ENCODE data around the gene PLVAP.

Gene PLVAP

DNA sequence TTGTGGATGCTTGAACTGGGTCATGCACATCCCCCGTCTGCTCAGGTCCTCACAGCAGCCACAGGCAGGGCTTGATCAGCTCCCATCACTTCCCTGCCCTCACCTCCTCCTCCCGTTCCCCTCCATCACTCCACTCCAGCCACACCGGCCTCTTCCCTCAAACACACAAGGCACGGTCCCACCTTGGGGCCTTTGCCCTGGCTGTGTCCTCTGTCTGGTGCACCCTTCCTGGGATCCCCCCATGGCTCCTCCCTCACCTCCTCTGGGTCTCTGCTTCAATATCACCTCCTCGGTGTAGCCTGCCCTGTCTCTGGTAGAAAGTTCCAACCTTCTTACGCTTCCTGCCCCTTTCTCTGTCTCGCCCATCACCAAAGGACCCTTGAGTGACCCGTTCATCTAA lies 23.8 kb downstream of the PLVAP start:
- no peak overlapping the region for H3K4me3 ChIP-seq (ENCODE audit: low read depth, low read length)
- TF ChIP-seq, protein P1, sequence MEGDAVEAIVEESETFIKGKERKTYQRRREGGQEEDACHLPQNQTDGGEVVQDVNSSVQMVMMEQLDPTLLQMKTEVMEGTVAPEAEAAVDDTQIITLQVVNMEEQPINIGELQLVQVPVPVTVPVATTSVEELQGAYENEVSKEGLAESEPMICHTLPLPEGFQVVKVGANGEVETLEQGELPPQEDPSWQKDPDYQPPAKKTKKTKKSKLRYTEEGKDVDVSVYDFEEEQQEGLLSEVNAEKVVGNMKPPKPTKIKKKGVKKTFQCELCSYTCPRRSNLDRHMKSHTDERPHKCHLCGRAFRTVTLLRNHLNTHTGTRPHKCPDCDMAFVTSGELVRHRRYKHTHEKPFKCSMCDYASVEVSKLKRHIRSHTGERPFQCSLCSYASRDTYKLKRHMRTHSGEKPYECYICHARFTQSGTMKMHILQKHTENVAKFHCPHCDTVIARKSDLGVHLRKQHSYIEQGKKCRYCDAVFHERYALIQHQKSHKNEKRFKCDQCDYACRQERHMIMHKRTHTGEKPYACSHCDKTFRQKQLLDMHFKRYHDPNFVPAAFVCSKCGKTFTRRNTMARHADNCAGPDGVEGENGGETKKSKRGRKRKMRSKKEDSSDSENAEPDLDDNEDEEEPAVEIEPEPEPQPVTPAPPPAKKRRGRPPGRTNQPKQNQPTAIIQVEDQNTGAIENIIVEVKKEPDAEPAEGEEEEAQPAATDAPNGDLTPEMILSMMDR (IDR thresholded peaks at IDR 0.05) = no peak
- H3K4me2 ChIP-seq (ENCODE audit: low read length) = no peak overlapping the region
- no peak overlapping the region for H3K27ac ChIP-seq
- H3K9ac ChIP-seq = no peak overlapping the region
- no peaks in the 10 kb centered on the region for H3K9me3 ChIP-seq (ENCODE audit: control insufficient read depth, low read length)
- H3K4me1 ChIP-seq = no peaks in the 10 kb centered on the region
- no peaks in the 10 kb centered on the region for H3K36me3 ChIP-seq (ENCODE audit: control insufficient read depth, insufficient read depth, low read length)
- H3K79me2 ChIP-seq = no peaks in the 10 kb centered on the region
- H3K27me3 ChIP-seq (ENCODE audit: control insufficient read depth, insufficient read depth, low read length) = no peaks in the 10 kb centered on the region
- H2AFZ ChIP-seq = no peak overlapping the region

DNA sequence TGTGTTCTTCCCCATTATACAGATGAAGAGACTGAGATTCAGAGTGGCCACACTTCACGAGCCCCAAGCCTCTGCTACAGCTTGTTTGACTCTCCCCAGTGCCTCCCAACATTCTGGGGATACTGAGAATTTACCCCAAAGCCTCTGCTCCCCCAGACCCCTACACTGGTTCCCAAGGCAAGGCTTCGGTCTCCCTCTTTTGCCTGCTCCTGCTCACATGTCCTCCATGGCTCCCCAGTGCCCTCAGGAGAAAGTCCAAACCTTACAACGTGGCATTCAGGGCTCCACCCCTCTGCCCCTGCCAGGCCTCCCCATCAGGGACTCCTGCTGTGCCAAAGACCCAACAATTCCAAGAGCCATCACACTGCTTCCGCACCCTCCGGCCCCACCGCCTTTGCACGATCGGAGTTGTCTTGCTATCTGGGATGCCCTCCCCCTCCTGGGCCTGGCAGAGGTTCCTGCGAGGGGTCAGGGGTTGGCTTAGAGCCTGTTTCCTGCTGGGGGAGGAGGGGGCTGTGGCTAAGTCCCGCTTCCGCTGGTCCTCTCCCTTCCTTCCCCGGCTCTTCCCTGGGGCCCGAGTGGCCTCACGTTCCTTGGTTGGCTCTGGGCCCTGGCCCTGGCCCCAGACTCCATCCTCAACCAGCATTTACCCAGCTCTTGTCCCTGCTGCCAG lies 24.4 kb downstream of the PLVAP start:
- H3K27me3 ChIP-seq (ENCODE audit: control insufficient read depth, insufficient read depth, low read length) = no peaks in the 10 kb centered on the region
- no peaks in the 10 kb centered on the region for H3K36me3 ChIP-seq (ENCODE audit: control insufficient read depth, insufficient read depth, low read length)
- TF ChIP-seq, protein P1 (IDR thresholded peaks at IDR 0.05) = no peak
- no peaks in the 10 kb centered on the region for H3K79me2 ChIP-seq
- H3K9ac ChIP-seq = no peak overlapping the region
- H3K9me3 ChIP-seq (ENCODE audit: control insufficient read depth, low read length) = no peaks in the 10 kb centered on the region
- H3K4me1 ChIP-seq = no peaks in the 10 kb centered on the region
- no peak overlapping the region for H3K4me3 ChIP-seq (ENCODE audit: low read depth, low read length)
- peak overlapping the region; percentile 32 for H3K27ac ChIP-seq
- H2AFZ ChIP-seq = no peak overlapping the region
- H3K4me2 ChIP-seq (ENCODE audit: low read length) = no peak overlapping the region

DNA sequence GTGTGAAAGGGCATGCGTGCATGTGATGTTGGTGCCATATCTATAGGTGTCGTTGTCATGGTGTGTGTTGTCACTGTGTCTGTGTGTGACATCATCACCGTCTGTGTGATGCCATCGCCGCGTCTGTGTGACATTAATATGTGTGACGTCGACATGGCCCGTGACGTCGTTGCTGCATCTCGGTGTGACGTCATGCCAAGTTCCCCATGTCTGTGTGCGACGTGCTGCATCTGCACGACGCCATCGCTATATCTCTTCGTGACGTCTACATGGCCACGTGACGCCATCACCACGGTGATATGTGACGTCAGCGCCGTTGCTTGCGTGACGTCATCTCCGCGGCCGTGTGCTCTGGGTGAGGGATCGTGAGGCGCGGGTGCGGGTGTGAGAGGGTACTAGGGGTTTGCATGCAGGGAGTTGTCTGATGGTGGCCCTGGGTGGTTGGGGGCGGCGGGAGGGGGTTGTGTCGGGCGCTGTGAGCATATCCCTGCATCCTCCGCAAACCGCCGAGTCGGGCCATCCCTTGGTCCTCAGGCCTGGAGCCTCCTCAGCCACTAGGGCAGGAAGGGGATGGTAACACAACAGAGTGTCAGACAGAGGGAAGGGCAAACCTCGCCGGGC lies 25.2 kb downstream of the PLVAP start:
- H3K27ac ChIP-seq = no peak overlapping the region
- H3K4me2 ChIP-seq (ENCODE audit: low read length) = no peak overlapping the region
- H2AFZ ChIP-seq = no peak overlapping the region
- no peaks in the 10 kb centered on the region for H3K27me3 ChIP-seq (ENCODE audit: control insufficient read depth, insufficient read depth, low read length)
- no peak overlapping the region for H3K4me3 ChIP-seq (ENCODE audit: low read depth, low read length)
- H3K9ac ChIP-seq = no peak overlapping the region
- TF ChIP-seq, protein P1 (IDR thresholded peaks at IDR 0.05) = no peak
- H3K79me2 ChIP-seq = no peaks in the 10 kb centered on the region
- H3K4me1 ChIP-seq = no peaks in the 10 kb centered on the region
- H3K9me3 ChIP-seq (ENCODE audit: control insufficient read depth, low read length) = no peaks in the 10 kb centered on the region
- H3K36me3 ChIP-seq (ENCODE audit: control insufficient read depth, insufficient read depth, low read length) = no peaks in the 10 kb centered on the region

DNA sequence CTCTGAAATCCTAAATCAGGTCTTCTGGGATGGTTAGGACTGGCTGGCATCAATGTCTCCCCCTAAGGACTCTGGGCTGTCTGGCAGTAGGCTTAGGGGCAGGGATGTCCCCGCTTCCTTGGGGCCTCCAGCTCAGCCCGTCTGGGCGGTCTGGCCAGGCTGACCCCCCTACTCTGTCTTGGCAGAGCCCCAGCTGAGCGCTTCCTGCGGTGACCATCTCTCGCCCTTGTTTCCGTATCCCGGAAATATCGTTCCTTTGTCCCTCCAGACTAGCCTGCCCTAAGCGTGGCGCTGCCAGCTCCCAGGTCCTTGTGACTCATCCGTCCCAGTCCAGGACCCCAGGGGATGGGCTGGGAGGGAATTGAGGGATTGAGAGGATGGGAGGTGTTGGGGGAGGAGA lies 28.4 kb downstream of the PLVAP start:
- Histone ChIP-seq H3K4me3 (ENCODE audit: low read depth, low read length) (no peak overlapping the region), H2AFZ (peak overlapping the region; percentile 11), H3K9ac (no peak overlapping the region), H3K27ac (peak overlapping the region; percentile 63), H3K4me1 (no peaks in the 10 kb centered on the region), H3K4me2 (ENCODE audit: low read length) (peak overlapping the region; percentile 22), H3K9me3 (ENCODE audit: control insufficient read depth, low read length) (no peaks in the 10 kb centered on the region), H3K36me3 (ENCODE audit: control insufficient read depth, insufficient read depth, low read length) (no peaks in the 10 kb centered on the region), H3K27me3 (ENCODE audit: control insufficient read depth, insufficient read depth, low read length) (no peaks in the 10 kb centered on the region), H3K79me2 (no peaks in the 10 kb centered on the region)
- TF ChIP-seq, protein P1 (IDR thresholded peaks at IDR 0.05) = no peak

DNA sequence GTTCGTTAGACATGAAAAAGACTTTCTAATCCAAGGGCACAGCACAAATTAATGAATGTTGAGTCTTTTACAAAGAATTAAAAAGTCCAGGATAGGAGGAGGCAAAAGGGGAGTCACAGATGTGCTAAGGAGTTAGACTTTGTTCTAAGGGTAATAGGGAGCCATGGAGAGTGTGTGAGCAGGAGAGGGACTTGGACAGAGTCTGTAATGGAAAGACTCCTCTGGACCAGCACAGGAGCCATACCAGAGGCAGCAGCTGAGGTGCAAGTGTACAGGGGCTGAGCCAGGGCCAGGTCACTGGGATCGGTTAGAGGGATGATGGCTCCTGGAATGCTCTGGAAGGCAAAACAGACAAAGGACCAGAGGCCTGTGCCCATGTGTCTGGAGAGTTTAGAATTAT lies 29.3 kb downstream of the PLVAP start:
- TF ChIP-seq, protein P1 (IDR thresholded peaks at IDR 0.05) = no peak
- Histone ChIP-seq H3K36me3 (ENCODE audit: control insufficient read depth, insufficient read depth, low read length) (no peaks in the 10 kb centered on the region), H3K79me2 (no peaks in the 10 kb centered on the region), H3K9ac (no peak overlapping the region), H3K4me3 (ENCODE audit: low read depth, low read length) (no peak overlapping the region), H3K4me2 (ENCODE audit: low read length) (no peak overlapping the region), H3K27ac (peak overlapping the region; percentile 63), H3K4me1 (no peaks in the 10 kb centered on the region), H3K9me3 (ENCODE audit: control insufficient read depth, low read length) (no peaks in the 10 kb centered on the region), H3K27me3 (ENCODE audit: control insufficient read depth, insufficient read depth, low read length) (no peaks in the 10 kb centered on the region), H2AFZ (no peak overlapping the region)
